HEK293 (cell line): ENCODE measurements around the gene SLC25A11.

Source experiments
- KLF17 ChIP-seq: fragments of 450-650 bp; formaldehyde crosslinking; IDR thresholded peaks from 2 replicates; pipeline ENCODE4 v1.5.1; 2016; ENCODE audit warnings: missing biosample characterization, missing genetic modification characterization
- MYNN ChIP-seq: fragments of 450-650 bp; formaldehyde crosslinking; IDR thresholded peaks from 2 replicates; pipeline ENCODE4 v1.5.1; 2016; ENCODE audit warnings: missing biosample characterization, missing genetic modification characterization, borderline replicate concordance
- MZF1 ChIP-seq: fragments of 450-650 bp; formaldehyde crosslinking; IDR thresholded peaks from 2 replicates; pipeline ENCODE4 v1.5.1; 2017; ENCODE audit warnings: missing biosample characterization, missing genetic modification characterization, borderline replicate concordance
- TCF7L2 ChIP-seq: IDR thresholded peaks from 2 replicates; pipeline ENCODE4 v1.6.1; 2011; ENCODE audit warnings: low read depth, mild to moderate bottlenecking, inconsistent platforms, low read length, moderate library complexity, borderline replicate concordance
- ZBTB1 ChIP-seq: fragments of 450-650 bp; formaldehyde crosslinking; IDR thresholded peaks from 2 replicates; pipeline ENCODE4 v1.5.1; 2016; ENCODE audit warnings: missing biosample characterization, missing genetic modification characterization
- ZBTB48 ChIP-seq: fragments of 450-650 bp; formaldehyde crosslinking; IDR thresholded peaks from 2 replicates; pipeline ENCODE4 v1.5.1; 2016; ENCODE audit warnings: missing biosample characterization, missing genetic modification characterization
- ZBTB49 ChIP-seq: fragments of 450-650 bp; formaldehyde crosslinking; IDR thresholded peaks from 2 replicates; pipeline ENCODE4 v1.5.1; 2016; ENCODE audit warnings: missing biosample characterization, missing genetic modification characterization, low read depth
- ZNF138 ChIP-seq: fragments of 450-650 bp; formaldehyde crosslinking; IDR thresholded peaks from 2 replicates; pipeline ENCODE4 v1.5.1; 2016; ENCODE audit warnings: missing biosample characterization, missing genetic modification characterization, borderline replicate concordance
- ZNF175 ChIP-seq: fragments of 450-650 bp; formaldehyde crosslinking; IDR thresholded peaks from 2 replicates; pipeline ENCODE4 v1.5.1; 2016; ENCODE audit warnings: missing biosample characterization, missing genetic modification characterization
- ZNF19 ChIP-seq: fragments of 450-650 bp; formaldehyde crosslinking; IDR thresholded peaks from 2 replicates; pipeline ENCODE4; 2016; ENCODE audit warnings: missing biosample characterization, missing genetic modification characterization, low read depth
- ZNF211 ChIP-seq: fragments of 450-650 bp; formaldehyde crosslinking; IDR thresholded peaks from 2 replicates; pipeline ENCODE4 v1.5.1; 2016; ENCODE audit warnings: low read depth, missing biosample characterization, missing genetic modification characterization
- ZNF214 ChIP-seq: fragments of 450-650 bp; formaldehyde crosslinking; IDR thresholded peaks from 2 replicates; pipeline ENCODE4 v1.5.1; 2017; ENCODE audit warnings: missing biosample characterization, mild to moderate bottlenecking, missing genetic modification characterization, borderline replicate concordance
- ZNF266 ChIP-seq: fragments of 450-650 bp; formaldehyde crosslinking; IDR thresholded peaks from 2 replicates; pipeline ENCODE4 v1.5.1; 2016; ENCODE audit warnings: missing biosample characterization, missing genetic modification characterization, low read depth
- ZNF274 ChIP-seq, 2 experiments: fragments of 200-500 bp in 1 of 2; fragments of 450-650 bp in 1 of 2; sonication (Bioruptor generic) in 1 of 2; formaldehyde crosslinking in 1 of 2; IDR thresholded peaks; 2 replicates each; pipeline versions ENCODE4 v1.5.1 to v1.6.1; 2014 to 2016; ENCODE audit warnings: borderline replicate concordance in 1 of 2, inconsistent platforms in 1 of 2, low read length in 1 of 2, missing biosample characterization in 1 of 2, missing genetic modification characterization in 1 of 2
- ZNF324 ChIP-seq: fragments of 450-650 bp; formaldehyde crosslinking; IDR thresholded peaks from 2 replicates; pipeline ENCODE4 v1.5.1; 2016; ENCODE audit warnings: missing biosample characterization, missing genetic modification characterization
- ZNF404 ChIP-seq: fragments of 450-650 bp; formaldehyde crosslinking; IDR thresholded peaks from 2 replicates; pipeline ENCODE4 v1.5.1; 2017; ENCODE audit warnings: missing biosample characterization, missing genetic modification characterization
- ZNF544 ChIP-seq: fragments of 450-650 bp; formaldehyde crosslinking; IDR thresholded peaks from 2 replicates; pipeline ENCODE4 v1.5.0; 2017; ENCODE audit warnings: missing biosample characterization, missing genetic modification characterization
- ZNF654 ChIP-seq: fragments of 450-650 bp; formaldehyde crosslinking; IDR thresholded peaks from 2 replicates; pipeline ENCODE4 v1.5.1; 2016; ENCODE audit warnings: low read depth, missing biosample characterization, missing genetic modification characterization
- ZNF830 ChIP-seq: fragments of 450-650 bp; IDR thresholded peaks from 2 replicates; pipeline ENCODE4 v1.5.0; 2018; ENCODE audit warnings: missing biosample characterization, missing genetic modification characterization, low read depth, mild to moderate bottlenecking, moderate library complexity
- ZNF843 ChIP-seq: fragments of 450-650 bp; formaldehyde crosslinking; IDR thresholded peaks from 2 replicates; pipeline ENCODE4 v1.5.1; 2016; ENCODE audit warnings: missing biosample characterization, missing genetic modification characterization
- ZSCAN16 ChIP-seq: fragments of 450-650 bp; formaldehyde crosslinking; IDR thresholded peaks from 2 replicates; pipeline ENCODE4 v1.5.1; 2016; ENCODE audit warnings: missing biosample characterization, missing genetic modification characterization
- TF ChIP-seq, protein P1 (sequence below): fragments of 450-650 bp; formaldehyde crosslinking; conservative IDR thresholded peaks from 2 replicates; pipeline ENCODE4 v1.5.1; 2016; ENCODE audit warnings: low read depth, missing biosample characterization, missing genetic modification characterization
- TF ChIP-seq, protein P2 (sequence below): sonication (generic); formaldehyde crosslinking; IDR thresholded peaks from 2 replicates; pipeline ENCODE4 v1.8.1; 2022; ENCODE audit warnings: mild to moderate bottlenecking, moderate library complexity, missing genetic modification reagents
- TF ChIP-seq, protein P3 (sequence below): fragments of 450-650 bp; formaldehyde crosslinking; IDR thresholded peaks from 2 replicates; pipeline ENCODE4 v1.5.1; 2016; ENCODE audit warnings: missing biosample characterization, missing genetic modification characterization

The SLC25A11 gene

DNA sequence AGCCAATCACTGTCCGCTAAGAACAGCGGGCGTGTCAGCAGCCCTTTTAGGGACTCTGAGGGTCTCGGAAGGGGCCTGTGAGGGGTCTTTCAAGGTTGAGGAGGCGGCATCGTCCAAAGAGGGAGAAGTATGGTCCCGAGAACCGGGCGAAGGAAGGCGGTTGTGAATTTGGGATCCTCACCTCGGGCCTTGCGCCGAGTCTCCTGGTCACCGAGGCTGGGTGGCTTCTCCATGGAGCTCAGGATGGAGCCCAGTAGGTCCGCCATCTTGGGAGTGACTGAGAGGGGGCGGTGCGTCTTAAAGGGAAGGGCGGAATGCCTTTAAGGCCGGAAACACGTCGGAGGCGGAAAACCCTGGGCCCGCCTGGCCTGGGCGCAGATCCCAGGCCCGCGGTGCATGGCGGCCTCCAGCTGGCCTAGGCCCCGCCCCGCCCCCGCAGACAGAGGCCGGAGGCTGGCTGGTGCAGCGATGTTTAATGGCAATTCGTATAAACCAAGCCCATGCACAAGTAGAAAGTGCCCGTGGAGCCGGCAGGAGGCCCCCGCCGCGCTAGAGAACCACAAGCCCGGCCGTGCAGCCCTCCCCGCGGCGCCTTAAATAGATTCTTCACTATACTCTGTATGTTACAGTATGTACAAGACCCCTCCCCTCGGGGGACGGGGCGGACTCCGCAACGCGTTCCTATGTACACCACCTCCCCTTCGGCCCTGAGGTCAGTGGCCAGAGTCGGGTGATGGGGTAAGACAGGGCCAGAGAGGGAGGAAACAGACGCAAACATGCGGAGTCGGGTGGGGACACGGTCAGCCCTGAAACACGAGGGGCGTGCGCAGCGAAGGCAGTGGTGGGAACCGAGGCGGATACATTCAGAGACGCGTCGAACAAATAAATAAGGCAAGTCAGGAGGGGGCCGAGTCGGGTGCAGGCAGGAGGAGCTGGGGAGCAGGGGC lies 28.0 kb upstream of the SLC25A11 start, which contains the start of gene SPAG7 (continued):
- TF ChIP-seq KLF17 (tag by site-specific recombination) (peak; percentile 80), ZNF544 (tag by site-specific recombination) (no peak), ZNF19 (tag by site-specific recombination) (no peak), ZNF266 (no peak), ZNF830 (tag by site-specific recombination) (no peak), ZNF214 (tag by site-specific recombination) (no peak), ZBTB48 (tag by site-specific recombination) (peak; percentile 95), ZBTB49 (tag by site-specific recombination) (no peak), ZNF211 (no peak), ZNF274 (IDR thresholded peaks at IDR 0.05; ENCODE audit: low read length) (no peak), ZNF274 (tag by site-specific recombination; IDR thresholded peaks at IDR 0.05; ENCODE audit: borderline replicate concordance) (no peak), ZNF404 (tag by site-specific recombination) (no peak), ZNF843 (peak; percentile 25; the same call in 1 of the 2 replicates), TCF7L2 (no peak), ZNF654 (tag by site-specific recombination) (no peak), ZSCAN16 (tag by site-specific recombination) (no peak), MYNN (tag by site-specific recombination) (no peak), ZBTB1 (tag by site-specific recombination) (no peak), ZNF138 (tag by site-specific recombination) (no peak), ZNF324 (tag by site-specific recombination) (peak; percentile 81; the same call in 1 of the 2 replicates), ZNF175 (no peak), MZF1 (tag by site-specific recombination) (no peak)
- TF ChIP-seq, protein P1, sequence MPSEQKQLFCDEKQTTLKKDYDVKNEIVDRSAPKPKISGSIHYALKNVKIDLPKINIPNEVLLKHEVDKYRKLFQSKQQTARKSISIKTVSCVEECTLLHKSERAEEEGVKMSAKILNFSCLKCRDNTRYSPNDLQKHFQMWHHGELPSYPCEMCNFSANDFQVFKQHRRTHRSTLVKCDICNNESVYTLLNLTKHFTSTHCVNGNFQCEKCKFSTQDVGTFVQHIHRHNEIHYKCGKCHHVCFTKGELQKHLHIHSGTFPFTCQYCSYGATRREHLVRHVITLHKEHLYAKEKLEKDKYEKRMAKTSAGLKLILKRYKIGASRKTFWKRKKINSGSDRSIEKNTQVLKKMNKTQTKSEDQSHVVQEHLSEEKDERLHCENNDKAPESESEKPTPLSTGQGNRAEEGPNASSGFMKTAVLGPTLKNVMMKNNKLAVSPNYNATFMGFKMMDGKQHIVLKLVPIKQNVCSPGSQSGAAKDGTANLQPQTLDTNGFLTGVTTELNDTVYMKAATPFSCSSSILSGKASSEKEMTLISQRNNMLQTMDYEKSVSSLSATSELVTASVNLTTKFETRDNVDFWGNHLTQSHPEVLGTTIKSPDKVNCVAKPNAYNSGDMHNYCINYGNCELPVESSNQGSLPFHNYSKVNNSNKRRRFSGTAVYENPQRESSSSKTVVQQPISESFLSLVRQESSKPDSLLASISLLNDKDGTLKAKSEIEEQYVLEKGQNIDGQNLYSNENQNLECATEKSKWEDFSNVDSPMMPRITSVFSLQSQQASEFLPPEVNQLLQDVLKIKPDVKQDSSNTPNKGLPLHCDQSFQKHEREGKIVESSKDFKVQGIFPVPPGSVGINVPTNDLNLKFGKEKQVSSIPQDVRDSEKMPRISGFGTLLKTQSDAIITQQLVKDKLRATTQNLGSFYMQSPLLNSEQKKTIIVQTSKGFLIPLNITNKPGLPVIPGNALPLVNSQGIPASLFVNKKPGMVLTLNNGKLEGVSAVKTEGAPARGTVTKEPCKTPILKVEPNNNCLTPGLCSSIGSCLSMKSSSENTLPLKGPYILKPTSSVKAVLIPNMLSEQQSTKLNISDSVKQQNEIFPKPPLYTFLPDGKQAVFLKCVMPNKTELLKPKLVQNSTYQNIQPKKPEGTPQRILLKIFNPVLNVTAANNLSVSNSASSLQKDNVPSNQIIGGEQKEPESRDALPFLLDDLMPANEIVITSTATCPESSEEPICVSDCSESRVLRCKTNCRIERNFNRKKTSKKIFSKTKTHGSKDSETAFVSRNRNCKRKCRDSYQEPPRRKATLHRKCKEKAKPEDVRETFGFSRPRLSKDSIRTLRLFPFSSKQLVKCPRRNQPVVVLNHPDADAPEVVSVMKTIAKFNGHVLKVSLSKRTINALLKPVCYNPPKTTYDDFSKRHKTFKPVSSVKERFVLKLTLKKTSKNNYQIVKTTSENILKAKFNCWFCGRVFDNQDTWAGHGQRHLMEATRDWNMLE (tag by site-specific recombination), result no peak
- TF ChIP-seq, protein P2, sequence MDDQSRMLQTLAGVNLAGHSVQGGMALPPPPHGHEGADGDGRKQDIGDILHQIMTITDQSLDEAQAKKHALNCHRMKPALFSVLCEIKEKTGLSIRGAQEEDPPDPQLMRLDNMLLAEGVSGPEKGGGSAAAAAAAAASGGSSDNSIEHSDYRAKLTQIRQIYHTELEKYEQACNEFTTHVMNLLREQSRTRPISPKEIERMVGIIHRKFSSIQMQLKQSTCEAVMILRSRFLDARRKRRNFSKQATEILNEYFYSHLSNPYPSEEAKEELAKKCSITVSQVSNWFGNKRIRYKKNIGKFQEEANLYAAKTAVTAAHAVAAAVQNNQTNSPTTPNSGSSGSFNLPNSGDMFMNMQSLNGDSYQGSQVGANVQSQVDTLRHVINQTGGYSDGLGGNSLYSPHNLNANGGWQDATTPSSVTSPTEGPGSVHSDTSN (CRISPR knock-in tag), result no peak
- TF ChIP-seq, protein P3, sequence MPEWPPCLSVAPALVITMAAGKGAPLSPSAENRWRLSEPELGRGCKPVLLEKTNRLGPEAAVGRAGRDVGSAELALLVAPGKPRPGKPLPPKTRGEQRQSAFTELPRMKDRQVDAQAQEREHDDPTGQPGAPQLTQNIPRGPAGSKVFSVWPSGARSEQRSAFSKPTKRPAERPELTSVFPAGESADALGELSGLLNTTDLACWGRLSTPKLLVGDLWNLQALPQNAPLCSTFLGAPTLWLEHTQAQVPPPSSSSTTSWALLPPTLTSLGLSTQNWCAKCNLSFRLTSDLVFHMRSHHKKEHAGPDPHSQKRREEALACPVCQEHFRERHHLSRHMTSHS (tag by site-specific recombination), result no peak
